HS-27A (cell line): Measurements from ENCODE around the gene RABGGTA.
"Not testable (repeated sequence)": the region's sequence is repeated elsewhere in the genome, so short reads cannot be mapped to it uniquely, and the experiment has no call there.

ENCODE experiments used
- DNase-seq: peaks from one replicate; pipeline ENCODE4 v3.0.0-alpha.2; 2012; ENCODE audit warnings: low read depth, missing footprints

Gene RABGGTA

DNA sequence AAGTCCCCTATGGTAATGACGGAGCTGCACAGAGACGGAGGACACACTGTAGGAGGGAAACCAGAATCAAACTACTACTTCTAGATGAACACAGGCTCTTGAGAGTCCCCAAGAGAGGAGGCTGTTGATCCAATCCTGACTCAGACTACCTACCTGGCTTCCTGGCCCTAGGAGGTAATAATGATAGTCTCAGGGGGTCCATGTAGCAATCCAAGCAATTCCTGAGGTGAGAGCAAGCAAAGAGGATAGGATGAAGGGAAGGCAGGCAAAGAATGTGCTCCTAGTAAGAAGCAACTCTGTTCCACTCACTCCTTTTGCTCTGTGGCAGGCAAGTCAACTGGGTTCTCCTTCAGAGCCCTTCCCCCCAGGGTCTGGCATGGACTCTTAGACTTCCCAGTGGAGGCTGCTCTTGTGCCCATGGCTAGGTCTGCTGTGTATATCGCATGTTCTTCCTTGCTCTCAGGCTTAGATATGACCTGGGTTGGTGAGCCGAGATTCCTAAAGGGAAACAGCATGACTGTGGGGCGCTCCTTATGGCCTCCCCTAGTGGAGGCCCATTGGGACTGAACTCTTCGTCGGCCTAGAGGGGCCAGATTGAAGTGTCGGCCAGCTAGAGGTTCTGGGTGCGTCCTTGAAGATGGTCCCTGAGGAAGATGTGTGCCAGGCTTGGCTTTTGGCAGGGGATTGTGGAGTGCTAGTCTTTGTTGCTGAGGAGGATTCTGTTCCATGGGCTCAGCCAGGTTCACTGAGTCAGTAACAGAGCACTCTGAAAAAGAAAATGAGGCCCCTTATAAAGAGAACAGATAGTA, 31.1 kb downstream of the RABGGTA start:
- no peak for DNase-seq

DNA sequence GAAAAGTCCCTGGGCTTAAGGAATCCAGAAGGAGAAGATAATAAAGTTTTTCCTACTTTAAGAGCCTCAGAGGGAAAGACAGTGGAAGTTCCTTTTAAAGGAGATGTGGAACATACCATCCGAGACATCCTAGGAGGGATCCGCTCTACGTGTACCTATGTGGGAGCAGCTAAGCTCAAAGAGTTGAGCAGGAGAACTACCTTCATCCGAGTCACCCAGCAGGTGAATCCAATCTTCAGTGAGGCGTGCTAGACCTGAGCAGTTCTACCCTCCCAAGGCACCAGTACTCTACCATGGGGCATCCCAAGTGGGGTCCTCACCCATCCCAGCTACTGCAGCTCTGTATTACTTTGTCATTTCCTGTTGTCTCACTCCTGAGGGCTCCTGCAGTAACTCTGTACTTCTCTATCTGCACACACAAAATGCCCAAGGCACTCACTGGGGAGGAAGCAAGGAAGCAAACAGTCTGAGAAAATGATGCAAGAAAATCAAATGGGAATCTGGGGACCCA, 32.8 kb downstream of the RABGGTA start:
- DNase-seq: no peak

DNA sequence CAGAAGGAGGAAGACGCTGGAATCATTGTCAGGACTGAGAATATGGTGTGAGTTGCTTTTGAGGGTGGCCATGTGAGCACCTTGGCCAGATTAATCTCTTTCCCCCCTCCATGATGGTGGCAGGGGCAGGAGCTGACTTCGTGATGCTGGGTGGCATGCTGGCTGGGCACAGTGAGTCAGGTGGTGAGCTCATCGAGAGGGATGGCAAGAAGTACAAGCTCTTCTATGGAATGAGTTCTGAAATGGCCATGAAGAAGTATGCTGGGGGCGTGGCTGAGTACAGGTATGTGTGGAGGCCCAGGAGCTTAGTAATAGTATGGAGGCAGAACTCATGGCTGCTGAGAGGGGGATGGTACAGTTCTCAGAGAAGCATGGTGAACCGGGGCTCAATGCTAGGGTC, 33.3 kb downstream of the RABGGTA start:
- DNase-seq: no peak

DNA sequence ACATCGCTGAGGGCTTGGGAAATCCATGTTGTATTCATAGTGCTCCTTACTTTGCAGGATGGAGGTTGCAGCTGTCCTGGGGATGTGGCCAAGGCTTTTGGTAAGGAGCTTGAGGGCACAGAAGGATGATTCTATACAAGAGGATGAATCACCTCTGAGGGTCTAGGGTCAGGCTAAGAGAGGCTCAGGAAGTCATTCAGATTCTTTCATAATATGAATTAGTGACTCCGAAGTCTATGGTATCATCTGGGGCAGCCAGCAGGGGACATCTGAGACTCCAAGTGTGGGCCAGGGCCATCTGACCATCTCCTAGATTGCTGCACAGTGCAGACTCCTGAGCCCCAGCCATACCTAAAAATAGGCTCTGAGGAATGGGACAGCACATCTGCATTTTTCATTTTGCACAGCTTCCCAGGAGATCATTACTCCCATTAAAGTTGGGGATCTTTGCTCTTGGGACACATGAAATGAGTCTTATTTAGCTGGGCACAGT, 33.9 kb downstream of the RABGGTA start:
- DNase-seq: no peak

DNA sequence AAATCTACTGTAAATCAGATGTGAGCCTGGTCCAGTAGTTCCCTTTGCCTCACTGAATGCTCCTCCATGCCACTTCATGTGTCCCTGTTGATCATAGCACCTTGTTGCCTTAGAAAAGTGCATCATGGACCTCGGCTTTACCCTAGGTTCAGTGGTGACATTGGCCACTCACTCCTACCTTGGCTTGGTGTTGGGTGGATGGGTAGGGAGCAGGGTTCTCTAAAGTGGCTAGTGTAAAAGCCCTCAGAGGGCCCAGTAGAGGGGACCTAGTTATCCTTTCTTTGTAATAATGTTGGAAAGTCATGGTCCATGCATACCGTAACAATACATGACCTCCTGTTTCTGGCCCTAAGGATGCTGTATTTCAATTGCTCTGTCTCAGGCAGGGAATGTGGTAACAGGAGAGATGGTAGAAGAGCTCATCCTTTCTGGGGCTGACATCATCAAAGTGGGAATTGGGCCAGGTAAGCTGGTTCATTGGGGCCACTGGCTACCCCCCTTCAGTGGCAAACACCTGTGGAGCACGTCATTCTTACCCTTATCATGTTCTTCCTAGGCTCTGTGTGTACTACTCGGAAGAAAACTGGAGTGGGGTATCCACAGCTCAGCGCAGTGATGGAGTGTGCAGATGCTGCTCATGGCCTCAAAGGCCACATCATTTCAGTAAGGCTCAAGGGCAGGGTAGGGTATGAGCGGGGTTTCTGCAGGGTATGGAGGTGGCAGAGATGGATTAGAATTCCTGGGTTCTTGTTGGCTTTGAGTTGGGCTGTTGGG, 34.5 kb downstream of the RABGGTA start:
- DNase-seq: no peak

DNA sequence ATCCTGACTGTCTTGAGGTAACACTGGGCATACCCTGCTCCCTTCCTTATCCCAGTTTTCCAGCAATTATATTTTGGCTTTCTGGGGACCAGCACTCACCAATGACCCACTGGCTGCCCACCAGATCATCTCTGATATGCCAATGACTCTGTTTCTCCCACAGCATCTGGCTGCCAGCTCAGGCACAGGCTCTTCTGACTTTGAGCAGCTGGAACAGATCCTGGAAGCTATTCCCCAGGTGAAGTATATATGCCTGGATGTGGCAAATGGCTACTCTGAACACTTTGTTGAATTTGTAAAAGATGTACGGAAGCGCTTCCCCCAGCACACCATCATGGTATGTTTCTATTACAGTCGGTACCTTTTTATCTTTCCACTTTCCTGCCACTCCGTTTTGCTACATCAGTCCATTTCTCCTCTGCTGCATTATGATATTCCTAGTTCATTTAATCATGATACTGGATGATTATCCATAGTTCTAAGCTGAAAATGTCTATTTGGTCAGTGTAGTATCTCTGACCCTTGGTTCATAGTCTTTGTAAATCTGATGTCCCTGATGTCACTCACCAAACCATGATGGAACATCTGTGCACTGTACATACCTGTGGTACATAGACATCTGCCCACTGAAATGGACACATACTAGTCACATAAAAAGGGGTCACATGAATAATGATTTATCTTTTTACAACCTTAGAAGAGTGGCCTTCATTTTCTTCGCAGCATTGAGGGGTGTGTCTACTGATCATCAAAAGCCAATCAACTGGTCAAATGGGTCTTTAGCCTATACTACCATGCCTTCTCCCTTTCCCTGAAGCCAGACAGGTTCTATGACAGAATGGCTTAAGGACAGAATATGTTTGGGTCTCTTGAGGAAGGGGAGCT, 35.4 kb downstream of the RABGGTA start:
- DNase-seq: no peak

DNA sequence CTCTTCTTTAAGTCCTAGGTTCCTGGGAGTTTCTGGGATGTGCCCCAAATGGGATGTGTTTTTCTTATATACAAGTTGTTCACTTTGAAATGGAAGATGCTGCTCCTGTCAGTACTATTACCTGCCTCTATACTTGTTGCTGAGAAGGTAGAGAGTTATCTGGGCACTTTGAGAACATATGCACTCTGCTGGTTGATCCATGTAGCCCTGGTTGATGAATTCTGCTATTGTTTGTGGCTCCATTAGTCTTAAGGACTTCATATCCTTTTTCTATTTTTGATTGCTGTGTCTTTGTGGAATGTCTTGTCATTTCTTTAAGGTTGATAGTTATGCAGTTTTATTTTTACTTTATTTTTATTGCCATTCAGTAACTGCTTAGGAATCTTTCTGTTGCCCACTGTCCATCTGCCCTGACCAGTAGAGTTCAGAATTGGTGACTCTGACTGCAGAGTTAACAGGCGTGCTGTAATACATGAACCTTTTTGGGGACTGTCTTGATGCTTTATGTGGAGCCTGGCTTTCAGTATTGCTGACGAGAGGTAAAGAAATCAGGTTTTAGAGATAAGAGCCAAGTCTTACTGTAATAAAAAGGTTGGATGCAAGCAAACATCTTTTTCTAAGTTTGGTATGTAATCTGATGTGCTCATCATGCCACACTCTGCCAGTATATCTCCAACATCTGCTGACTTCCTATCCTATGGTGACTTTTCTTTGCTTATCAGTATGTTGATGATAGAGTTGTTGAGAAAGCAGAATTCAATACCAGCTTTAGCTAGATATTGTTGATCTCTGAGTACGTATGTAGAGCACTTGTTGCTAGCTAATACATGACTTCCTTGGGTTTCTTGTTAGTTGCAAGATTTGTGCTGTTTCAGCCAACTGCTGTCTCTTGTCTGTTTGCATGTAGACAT, 37.0 kb downstream of the RABGGTA start:
- DNase-seq: no peak

DNA sequence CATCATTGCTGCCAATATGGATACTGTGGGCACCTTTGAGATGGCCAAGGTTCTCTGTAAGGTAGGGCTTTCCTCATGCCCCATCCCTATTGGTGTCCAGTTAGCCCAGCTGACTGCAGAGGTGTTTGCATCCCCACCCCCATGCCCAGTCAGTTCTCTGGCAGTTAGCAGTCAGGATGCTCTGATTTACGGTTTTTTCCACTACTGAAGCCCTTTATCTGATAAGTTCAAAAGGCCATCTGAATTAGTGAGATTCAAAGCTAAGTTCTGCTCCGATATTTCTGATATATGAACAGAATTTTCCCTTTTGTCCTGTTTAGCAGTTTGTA, 37.9 kb downstream of the RABGGTA start:
- no peak for DNase-seq

DNA sequence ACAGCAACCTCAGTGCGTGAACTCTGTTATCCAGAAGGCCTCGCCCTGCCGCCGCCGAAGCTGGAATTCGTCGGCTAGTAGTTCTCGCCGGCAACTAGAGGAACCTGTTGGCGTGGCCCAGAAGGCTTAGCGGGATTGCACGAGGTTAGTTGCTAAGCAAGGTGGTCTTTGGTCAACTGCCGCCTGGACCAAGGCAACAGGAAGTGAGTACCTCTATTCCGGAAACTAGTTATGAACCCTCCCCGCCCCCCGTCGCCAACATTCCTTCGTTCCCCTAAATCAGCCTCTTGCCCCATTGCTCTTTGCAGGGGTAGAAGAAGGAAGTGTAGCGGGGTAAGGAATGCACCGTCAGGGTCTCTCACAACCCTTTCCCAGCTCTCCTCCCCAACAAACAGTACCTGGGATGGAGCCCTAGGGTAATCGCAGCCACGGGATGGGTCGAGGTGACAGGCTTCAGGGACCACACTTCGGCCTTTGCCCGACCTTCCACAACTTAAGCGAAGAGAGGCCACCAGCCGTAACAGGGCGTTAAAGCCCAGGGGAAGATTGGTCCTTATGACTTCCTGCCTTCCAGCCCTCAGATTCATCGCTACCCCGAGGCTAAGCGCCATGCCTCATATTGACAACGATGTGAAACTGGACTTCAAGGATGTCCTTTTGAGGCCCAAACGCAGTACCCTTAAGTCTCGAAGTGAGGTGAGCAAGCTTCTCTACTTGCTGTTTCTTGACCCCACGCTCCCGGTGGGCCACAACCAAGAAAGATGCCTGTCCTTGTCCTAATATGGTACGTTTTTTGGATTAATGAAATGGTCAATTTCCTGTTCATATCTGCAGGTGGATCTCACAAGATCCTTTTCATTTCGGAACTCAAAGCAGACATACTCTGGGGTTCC, 38.5 kb downstream of the RABGGTA start, which contains the start of gene GMPR2:
TSS of gene GMPR2 (plus strand) at position 285 of the 893 bp plus-strand sequence. CDS start at position 610, 325 bp downstream.
- no peak for DNase-seq

DNA sequence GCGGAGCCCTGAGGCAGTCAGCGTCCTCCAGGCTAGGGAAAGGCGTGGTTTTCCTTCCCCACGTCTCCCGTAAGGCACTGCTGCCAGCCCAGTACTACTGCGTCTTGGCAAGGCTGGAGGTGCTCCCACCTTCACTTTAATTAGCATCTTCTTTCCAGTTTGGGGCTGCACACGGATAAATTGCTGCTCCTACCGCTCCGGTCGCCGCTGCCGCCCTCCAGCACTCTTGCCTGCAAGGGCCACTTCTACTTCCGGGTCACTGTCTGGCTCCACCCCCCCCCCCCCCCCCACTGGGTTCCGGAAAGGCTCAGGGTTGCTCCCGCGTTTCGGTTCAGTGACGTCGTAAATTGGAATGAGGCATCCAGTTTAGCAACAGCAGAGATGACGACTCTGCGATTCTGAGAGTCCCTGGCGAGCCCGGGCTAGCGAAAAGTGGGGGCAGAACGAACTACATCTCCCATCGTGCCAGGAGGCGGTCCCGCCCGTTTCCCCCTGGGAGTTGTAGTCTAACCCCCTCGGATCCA, 39.2 kb downstream of the RABGGTA start, which contains the start of gene NEDD8:
TSS of gene NEDD8 (minus strand) at position 247 of the 524 bp plus-strand sequence. CDS start at position 147, 100 bp downstream.
- DNase-seq: peak; percentile 94

DNA sequence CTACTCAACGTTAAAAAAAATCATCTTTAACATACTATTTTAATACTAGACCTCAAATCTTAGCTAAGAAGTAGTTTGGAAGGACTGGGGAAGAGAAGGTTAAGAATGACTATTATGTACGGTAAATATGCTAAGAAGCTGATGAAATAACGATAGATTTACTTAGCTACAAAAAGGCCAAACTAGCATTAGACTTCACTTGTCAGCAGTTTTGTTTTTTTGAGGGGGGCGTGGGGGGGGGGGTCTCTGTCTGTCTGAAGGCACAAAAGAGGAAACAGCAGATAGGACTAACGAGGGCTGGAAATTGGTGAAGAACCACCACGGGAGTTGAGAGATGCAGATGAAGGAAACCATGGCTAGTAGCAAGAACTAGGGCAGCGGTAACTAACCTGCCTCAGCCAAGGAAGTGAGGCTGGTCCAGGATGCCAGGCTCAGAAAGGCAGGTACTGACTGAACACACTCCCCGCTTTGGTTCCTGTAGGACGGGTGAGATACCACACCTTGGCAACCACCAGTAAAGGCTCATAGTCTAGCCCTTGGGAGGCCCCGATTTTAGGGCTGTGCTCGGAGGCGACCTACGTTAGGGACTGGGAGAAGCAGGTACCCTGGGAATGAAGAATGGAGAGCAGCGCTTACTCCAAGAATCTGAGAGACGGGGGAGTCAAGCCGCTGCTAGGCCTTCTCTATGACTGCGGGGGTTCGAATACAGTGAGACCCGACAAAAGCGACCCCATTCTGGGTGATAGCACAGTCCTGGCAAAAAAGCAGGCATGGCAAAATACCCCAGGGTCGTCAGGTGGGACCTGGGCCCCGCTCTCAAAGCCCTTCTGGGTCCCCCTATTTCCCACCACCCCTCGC, 39.9 kb downstream of the RABGGTA start:
- DNase-seq: no peak

DNA sequence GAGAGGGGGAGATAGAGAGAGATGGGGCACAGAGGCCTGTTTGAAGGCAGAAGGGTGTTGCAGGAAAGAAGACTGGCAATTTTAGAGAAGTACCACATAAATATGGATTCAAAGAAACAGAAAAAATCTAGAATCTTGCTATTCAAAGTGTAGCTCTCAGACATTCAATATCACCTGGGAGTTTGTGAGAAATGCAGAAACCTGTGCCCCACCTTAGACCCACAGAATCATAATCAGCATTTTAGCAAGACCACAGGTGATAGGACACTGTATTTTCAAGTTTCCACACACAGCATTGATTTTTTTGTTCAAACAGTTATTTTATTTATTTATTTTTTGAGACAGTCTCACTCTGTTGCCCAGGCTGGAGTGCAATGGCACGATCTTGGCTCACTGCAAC, 42.5 kb downstream of the RABGGTA start:
- no peak for DNase-seq

DNA sequence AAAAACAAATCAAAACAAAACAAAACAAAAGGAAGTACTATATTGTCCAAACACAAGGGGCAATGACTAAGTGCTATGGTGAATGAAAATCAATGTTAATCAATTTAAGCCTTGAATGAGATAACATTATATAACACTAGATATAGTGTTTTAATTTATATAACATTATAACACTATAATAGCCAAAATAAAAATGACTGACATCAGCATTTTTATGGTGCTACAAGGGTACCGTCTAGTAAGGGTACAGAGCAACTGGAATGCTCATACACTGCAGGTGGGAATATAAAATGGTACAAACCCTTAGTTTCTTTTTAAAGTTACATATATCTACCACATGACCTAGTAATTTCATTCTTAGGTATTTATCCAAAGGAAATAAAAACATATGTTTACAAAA, 44.9 kb downstream of the RABGGTA start:
- no peak for DNase-seq

DNA sequence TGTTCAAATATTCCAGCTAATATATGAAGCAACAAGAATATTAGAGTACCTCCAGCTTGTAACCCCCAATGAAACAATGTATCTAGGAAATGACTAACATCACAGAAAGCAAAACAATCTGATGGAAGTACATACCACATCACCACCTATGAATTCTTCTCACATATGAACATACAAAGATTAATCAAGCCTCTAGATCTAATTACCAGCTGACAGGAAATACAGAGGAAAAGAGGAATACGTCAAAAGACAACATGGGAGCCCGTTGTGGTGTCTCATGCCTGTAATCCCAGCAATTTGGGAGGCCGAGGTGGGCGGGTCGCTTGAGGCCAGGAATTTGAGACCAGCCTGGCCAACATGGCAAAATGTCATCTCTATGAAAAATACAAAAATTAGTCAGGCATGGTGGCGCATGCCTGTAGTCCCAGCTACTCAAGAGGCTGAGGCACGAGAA, 46.8 kb downstream of the RABGGTA start:
- peak; percentile 76 for DNase-seq

DNA sequence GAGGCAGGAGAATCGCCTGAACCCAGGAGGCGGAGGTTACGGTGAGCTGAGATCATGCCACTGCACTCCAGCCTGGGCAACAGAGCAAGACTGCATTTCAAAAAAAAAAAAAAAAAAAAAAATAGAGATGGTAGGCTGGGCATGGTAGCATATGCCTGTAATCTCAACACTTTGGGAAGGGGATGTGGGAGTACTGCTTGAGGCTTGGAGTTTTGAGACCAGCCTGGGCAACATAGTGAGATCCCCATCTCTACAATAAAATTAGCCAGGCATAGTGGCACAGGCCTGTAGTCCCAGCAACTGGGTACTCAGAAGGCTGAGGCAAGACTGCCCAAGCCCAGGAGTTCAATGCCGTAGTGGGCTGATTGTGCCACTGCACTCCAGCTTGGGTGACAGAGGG, 48.4 kb downstream of the RABGGTA start:
- not testable (repeated sequence) for DNase-seq

DNA sequence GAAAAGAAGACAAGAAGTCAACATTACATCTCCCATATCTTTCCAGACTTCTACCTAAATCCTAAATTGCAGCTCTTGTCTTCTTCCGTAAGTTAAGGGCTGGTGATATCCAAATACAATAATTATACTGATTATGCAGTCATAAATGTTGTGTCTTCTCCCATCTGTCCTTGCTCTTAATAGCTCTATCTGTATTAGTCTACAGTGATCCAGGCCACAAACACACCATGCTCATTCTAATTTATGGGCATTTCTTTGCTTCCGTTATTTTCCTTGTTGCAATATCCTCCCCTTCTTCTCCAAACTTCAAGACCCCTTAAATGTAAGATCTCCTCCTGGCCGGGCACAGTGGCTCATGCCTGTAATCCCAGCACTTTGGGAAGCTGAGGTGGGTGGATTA, 51.9 kb downstream of the RABGGTA start:
- DNase-seq: no peak

DNA sequence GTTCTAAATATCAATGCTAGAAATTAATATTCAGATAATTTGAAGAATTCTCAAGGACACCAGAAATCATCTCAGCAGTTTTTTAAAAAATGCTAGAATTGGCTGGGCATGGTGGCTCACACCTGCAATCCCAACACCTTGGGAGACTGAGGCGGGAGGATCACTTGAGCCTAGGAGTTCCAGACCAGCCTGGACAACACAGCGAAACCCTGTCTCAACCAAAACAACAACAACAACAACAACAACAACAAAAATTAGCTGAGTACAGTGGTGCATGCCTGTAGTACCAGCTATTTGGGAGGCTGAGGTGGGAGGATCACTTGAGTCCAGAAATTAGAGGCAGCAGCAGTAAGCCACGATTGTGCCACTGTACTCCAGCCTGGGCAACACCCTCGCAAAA, 52.3 kb downstream of the RABGGTA start:
- no peak for DNase-seq

DNA sequence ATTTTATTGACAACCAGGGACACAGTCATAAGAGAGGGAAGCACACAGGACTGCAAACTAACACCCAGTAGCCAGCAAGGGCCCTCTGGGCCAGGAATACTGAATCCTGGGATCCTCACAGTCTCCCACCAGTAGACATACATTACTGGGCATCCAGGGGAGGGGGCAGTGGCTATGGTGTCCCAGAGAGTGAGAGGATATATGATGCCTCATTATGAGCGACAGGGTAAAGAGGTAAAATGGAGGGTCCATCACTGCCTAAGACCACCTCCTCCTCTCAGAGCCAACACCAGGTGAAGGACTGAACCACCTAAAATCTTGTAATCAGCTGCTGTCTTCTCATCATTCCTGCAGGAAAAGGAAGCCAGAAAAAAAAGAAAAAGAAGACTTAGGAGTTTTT, 54.5 kb downstream of the RABGGTA start:
- not testable (repeated sequence) for DNase-seq

DNA sequence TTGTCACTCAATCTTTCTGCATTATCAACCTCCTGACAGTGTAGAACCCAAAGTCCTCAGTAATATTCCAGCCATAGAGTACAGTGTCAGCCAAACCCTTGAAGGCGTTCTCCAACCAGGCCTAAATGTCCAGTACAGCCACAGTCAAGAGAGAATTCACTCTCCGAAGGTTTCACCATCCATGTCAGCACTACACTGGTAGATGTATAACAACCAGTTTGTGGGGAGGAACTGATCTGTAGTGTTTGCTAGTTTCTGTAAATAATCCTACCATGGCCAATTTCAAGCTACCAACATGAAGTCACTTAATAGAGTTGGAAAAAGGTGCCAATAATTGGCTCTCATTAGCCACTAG, 55.1 kb downstream of the RABGGTA start:
- DNase-seq: no peak
